Activated naive CD8-positive, alpha-beta T cell treated with anti-CD3 and anti-CD28 coated beads, Interleukin-2, amount 50 U/mL, for 24 hours (primary cell): ENCODE results near the gene CACNA1I.
A peak's percentile ranks its signal among the peaks of the same experiment; 100 is the strongest.
"Not testable (repeated sequence)": the region's sequence is repeated elsewhere in the genome, so short reads cannot be mapped to it uniquely, and the experiment has no call there.

Experiments used
- ATAC-seq: fragments of 150-1000 bp; cut with Tn5 transposase; one replicate; pipeline ENCODE4 v1.10.0; 2021
- DNase-seq: peaks from one replicate; pipeline ENCODE4 v3.0.0; 2021
- H3K27ac Mint-ChIP-seq: one replicate; pipeline ENCODE4 v1.8.0; 2021; ENCODE audit warnings: mild to moderate bottlenecking, mixed read lengths
- H3K27me3 Mint-ChIP-seq: one replicate; pipeline ENCODE4 v1.8.0; 2021; ENCODE audit warnings: mixed read lengths
- H3K36me3 Mint-ChIP-seq: one replicate; pipeline ENCODE4 v1.8.0; 2021; ENCODE audit warnings: low read depth, mixed read lengths
- H3K4me1 Mint-ChIP-seq: one replicate; pipeline ENCODE4 v1.8.0; 2021; ENCODE audit warnings: mixed read lengths
- H3K4me3 Mint-ChIP-seq: one replicate; pipeline ENCODE4 v1.8.0; 2021; ENCODE audit warnings: mild to moderate bottlenecking, moderate library complexity, mixed read lengths
- H3K9me3 Mint-ChIP-seq: one replicate; pipeline ENCODE4 v1.8.0; 2021; ENCODE audit warnings: mixed read lengths

The CACNA1I gene

DNA sequence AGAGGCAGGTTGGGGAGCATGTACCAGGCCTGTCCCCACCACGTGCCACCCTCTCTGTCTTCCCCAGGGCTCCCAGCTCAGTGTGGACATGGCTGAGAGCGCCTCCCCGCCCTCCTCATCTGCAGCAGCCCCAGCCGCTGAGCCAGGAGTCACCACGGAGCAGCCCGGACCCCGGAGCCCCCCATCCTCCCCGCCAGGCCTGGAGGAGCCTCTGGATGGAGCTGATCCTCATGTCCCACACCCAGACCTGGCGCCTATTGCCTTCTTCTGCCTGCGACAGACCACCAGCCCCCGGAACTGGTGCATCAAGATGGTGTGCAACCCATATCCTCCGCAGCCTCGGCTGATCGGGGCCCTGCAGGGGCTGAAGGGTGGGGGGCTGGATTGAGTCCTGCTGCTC, at the start of gene CACNA1I:
Gene CACNA1I (plus strand): TSS at position 89 of the 400 bp plus-strand sequence. CDS start 0 bp downstream, at position 89.
- Mint-ChIP-seq H3K27ac (no peak within 1 kb of the TSS), H3K36me3 (no peaks in the 10 kb centered on the region), H3K27me3 (no peaks in the 10 kb centered on the region), H3K4me3 (no peak within 1 kb of the TSS), H3K4me1 (peaks cover 14% of the 10 kb centered on the region), H3K9me3 (peaks cover 3% of the 10 kb centered on the region)
- ATAC-seq (no peak), DNase-seq (no peak)

- not testable (repeated sequence) for DNase-seq, H3K27me3 Mint-ChIP-seq, ATAC-seq, H3K9me3 Mint-ChIP-seq
- H3K27ac Mint-ChIP-seq: peak overlapping the region; percentile 100
- H3K36me3 Mint-ChIP-seq: peaks cover 61% of the 10 kb centered on the region
- H3K4me1 Mint-ChIP-seq: peaks cover 71% of the 10 kb centered on the region
- peak overlapping the region; percentile 95 for H3K4me3 Mint-ChIP-seq
Measured at GRCh38 chr22:39521106-39521885, 49.3 kb upstream of the CACNA1I start.

DNA sequence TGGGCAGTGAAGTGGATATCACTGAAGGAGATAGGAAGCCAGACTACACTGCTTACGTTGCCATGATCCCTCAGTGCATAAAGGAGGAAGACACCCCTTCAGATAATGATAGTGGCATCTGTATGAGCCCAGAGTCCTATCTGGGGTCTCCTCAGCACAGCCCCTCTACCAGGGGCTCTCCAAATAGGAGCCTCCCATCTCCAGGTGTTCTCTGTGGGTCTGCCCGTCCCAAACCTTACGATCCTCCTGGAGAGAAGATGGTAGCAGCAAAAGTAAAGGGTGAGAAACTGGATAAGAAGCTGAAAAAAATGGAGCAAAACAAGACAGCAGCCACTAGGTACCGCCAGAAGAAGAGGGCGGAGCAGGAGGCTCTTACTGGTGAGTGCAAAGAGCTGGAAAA, 48.5 kb upstream of the CACNA1I start:
- not testable (repeated sequence) for H3K27me3 Mint-ChIP-seq, H3K9me3 Mint-ChIP-seq, DNase-seq, ATAC-seq
- H3K4me3 Mint-ChIP-seq: peak overlapping the region; percentile 95
- H3K4me1 Mint-ChIP-seq: peaks cover 68% of the 10 kb centered on the region
- peaks cover 60% of the 10 kb centered on the region for H3K36me3 Mint-ChIP-seq
- H3K27ac Mint-ChIP-seq: peak overlapping the region; percentile 100

GRCh38 chr22:39522567-39523300, 47.8 kb upstream of the CACNA1I start:
- ATAC-seq (no peak), DNase-seq (no peak)
- peaks cover 73% of the 10 kb centered on the region for H3K4me1 Mint-ChIP-seq

GRCh38 chr22:39524089-39524752, 46.3 kb upstream of the CACNA1I start:
- Mint-ChIP-seq H3K27ac (peak overlapping the region; percentile 84), H3K4me1 (peaks cover 73% of the 10 kb centered on the region), H3K9me3 (no peaks in the 10 kb centered on the region), H3K27me3 (peaks cover 3% of the 10 kb centered on the region), H3K4me3 (peak overlapping the region; percentile 46), H3K36me3 (peaks cover 61% of the 10 kb centered on the region)
- DNase-seq (no peak), ATAC-seq (no peak)

More at GRCh38 chr22:39522567-39523300, 47.8 kb upstream of the CACNA1I start:
- H3K27ac Mint-ChIP-seq: peak overlapping the region; percentile 100
- peaks cover 3% of the 10 kb centered on the region for H3K27me3 Mint-ChIP-seq
- peak overlapping the region; percentile 95 for H3K4me3 Mint-ChIP-seq
- no peaks in the 10 kb centered on the region for H3K9me3 Mint-ChIP-seq
- H3K36me3 Mint-ChIP-seq: peaks cover 56% of the 10 kb centered on the region

DNA sequence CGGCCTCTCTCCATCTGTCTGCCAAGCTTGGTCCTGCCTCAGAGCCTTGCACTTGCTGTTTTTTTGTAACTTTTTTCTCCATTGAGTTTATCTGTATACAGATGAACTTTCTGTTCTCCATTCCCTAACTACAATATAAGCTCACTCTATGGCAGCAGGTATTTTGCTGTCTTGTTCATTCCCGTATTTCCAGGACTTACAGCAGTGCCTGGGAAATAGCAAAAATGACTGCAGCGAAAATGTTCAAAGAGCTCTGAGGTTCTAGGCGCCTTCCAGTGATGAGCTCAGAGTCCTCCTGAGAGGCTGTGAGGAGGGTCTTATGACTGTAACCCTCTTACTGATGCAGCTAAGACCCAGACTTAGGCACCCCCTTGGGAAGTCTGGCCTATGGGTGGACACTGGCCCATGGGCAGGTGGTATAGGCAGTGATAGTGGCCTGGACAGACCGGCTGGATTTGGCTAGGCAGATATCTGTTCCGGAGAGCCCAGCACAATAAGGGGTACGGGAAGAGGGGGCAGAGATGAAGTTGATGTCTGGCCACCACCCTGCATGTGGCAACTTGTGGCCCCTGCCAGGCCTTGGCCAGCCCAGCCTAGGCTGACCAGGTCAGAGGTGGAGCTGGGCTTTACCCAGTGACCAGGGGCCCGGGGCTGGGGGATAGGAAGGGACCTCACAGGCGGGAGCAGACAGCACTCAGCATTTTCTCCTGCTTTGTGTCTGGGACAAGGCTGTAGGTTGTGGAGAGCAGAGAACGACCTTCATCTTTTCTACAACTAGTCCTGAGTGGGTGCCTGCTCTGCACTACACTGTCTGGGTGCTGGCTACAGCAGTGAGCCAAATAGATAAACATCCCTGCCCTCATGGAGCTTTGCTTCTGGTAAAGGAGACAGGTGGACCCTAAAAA, 45.5 kb upstream of the CACNA1I start:
- Mint-ChIP-seq H3K9me3 (no peaks in the 10 kb centered on the region), H3K27me3 (peaks cover 2% of the 10 kb centered on the region), H3K4me1 (peaks cover 78% of the 10 kb centered on the region), H3K27ac (peak overlapping the region; percentile 84), H3K36me3 (peaks cover 68% of the 10 kb centered on the region), H3K4me3 (peak overlapping the region; percentile 46)
- ATAC-seq: no peak
- no peak for DNase-seq

- Mint-ChIP-seq H3K27me3 (no peaks in the 10 kb centered on the region), H3K4me3 (peak overlapping the region; percentile 36), H3K27ac (peak overlapping the region; percentile 84), H3K4me1 (peaks cover 79% of the 10 kb centered on the region), H3K9me3 (no peaks in the 10 kb centered on the region), H3K36me3 (peaks cover 66% of the 10 kb centered on the region)
- DNase-seq: no peak
- ATAC-seq: no peak
Measured at GRCh38 chr22:39525658-39525975, 44.9 kb upstream of the CACNA1I start.

DNA sequence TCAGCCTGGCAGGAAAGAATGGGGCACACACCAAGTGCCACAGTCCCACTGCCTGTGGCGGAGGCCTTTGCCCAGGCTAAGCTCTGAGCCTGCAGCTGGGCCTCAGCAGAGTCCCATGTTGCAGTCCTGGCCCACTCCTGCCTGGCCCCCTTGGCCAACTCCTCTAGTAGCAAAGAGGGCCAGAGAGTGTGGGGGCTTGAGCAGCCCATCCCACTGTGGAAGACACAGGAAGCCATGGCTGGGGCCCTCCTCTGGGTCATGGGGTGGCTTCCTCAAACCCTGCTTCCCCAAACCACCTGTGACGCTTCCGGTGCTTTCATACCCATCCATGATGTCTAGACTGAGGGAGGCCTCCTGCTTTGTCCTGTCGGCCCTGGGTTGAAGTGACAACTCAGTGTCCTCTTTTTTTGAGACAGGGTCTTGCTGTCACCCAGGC, 43.8 kb upstream of the CACNA1I start:
- Mint-ChIP-seq H3K27ac (peak overlapping the region; percentile 74), H3K36me3 (peaks cover 64% of the 10 kb centered on the region), H3K4me3 (no peak overlapping the region), H3K4me1 (peaks cover 88% of the 10 kb centered on the region), H3K9me3 (no peaks in the 10 kb centered on the region), H3K27me3 (no peaks in the 10 kb centered on the region)
- peak; percentile 16 for ATAC-seq
- peak; percentile 39 for DNase-seq

DNA sequence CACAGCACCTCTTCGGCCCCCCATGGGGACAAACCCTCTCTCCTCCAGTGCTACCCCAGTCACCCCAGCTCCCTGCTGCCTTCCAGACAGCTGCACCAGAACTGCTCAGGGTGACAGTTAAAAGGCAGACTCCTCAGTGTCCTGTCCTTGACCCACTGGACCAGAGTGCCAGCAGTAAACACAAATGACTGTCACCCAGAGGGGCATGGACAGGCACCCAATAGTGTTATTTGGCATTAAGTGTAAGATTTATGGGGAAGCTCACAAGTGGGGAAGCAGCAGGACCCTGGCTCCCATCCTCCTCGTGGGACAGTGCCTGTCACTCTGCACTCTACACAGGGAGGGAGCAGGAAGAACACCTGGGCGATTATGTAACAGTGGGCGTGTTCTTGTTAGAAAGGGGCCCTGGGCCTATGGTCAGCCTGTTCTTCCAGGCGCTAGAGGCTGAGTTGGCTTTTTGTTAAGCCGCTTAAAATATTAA, 43.0 kb upstream of the CACNA1I start:
- Mint-ChIP-seq H3K27me3 (no peaks in the 10 kb centered on the region), H3K4me1 (peaks cover 85% of the 10 kb centered on the region), H3K36me3 (peaks cover 61% of the 10 kb centered on the region), H3K27ac (peak overlapping the region; percentile 74), H3K4me3 (no peak overlapping the region), H3K9me3 (no peaks in the 10 kb centered on the region)
- ATAC-seq: no peak
- DNase-seq: no peak

DNA sequence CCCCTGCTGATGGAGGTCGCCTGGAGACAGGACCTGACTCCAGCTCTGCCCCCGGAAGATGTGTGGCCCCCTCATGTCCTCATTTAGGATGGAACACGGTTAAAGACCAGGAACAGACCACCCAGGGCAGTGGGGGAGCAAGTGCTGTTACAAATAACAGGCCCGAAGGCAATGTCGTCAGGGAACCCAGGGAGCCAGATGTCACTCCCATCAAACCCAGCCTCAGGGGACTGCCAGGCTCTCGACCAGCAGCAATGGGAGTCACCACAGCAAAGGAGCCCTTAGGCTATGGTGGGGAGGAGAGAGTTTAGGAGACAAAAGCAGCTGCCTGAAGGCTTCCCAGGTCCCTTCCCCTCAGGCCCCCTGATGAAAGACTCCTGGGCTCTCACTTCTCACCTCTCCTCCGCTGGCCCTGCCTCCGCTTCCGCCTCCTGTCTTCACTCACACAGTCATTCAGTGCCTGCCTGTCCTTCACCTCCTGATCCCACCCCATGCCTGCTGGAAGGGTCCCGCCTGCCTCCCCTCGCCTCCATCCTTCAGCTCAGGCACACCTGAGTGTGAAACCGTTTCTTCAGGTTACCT, 42.4 kb upstream of the CACNA1I start:
- Mint-ChIP-seq H3K9me3 (no peaks in the 10 kb centered on the region), H3K4me3 (peak overlapping the region; percentile 97), H3K4me1 (peaks cover 83% of the 10 kb centered on the region), H3K36me3 (peaks cover 56% of the 10 kb centered on the region), H3K27me3 (no peaks in the 10 kb centered on the region), H3K27ac (peak overlapping the region; percentile 80)
- no peak for DNase-seq
- no peak for ATAC-seq

DNA sequence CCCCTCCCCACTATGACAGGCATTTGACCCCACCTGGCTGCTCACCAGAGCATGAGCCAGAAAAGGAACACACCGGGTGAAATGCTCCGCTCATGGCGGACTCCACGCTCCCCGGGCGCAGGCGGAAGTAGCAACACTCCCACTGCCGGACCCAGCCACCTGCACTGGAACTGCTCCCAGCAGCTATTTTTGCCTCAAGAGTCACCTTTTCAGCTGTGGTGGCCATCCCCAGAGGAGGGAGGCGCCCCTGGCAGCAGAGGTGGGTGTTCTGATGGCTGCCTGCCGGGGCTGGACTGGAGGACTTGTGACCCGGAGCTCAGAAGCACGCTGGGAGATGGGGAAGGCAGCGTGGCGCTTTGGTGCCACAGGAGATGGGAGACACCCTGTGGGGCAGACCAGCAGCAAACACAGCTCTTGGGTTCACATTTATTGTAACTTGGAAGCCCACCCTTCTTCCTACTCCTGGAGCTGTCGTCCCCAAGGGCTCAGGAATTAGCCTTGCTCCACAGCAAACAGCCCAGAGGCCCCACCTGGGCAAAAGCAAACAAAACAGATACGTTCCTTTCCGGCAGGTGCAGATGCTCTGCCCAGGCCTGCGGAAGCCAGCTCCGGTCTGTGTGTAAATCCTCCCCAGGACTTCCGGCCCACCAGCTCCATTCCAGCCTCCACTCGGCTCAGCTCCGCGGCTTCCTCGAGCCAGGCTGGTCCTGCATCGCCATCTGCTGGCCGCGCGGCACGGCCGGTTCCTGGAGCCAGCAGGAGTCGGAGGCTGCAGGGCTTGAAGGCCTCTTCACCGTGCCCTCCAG, 41.7 kb upstream of the CACNA1I start:
- peak; percentile 25 for ATAC-seq
- H3K4me1 Mint-ChIP-seq: peaks cover 82% of the 10 kb centered on the region
- H3K27me3 Mint-ChIP-seq: no peaks in the 10 kb centered on the region
- H3K36me3 Mint-ChIP-seq: peaks cover 52% of the 10 kb centered on the region
- DNase-seq: peak; percentile 92
- peak overlapping the region; percentile 80 for H3K27ac Mint-ChIP-seq
- peak overlapping the region; percentile 97 for H3K4me3 Mint-ChIP-seq
- no peaks in the 10 kb centered on the region for H3K9me3 Mint-ChIP-seq

- no peak for ATAC-seq
- H3K4me1 Mint-ChIP-seq: peaks cover 83% of the 10 kb centered on the region
- no peaks in the 10 kb centered on the region for H3K27me3 Mint-ChIP-seq
- H3K4me3 Mint-ChIP-seq: peak overlapping the region; percentile 97
- no peaks in the 10 kb centered on the region for H3K9me3 Mint-ChIP-seq
- no peak for DNase-seq
- peaks cover 47% of the 10 kb centered on the region for H3K36me3 Mint-ChIP-seq
- peak overlapping the region; percentile 27 for H3K27ac Mint-ChIP-seq
Measured at GRCh38 chr22:39529487-39529851, 41.1 kb upstream of the CACNA1I start.

- Mint-ChIP-seq H3K4me3 (peak overlapping the region; percentile 97), H3K27ac (peak overlapping the region; percentile 74), H3K27me3 (no peaks in the 10 kb centered on the region), H3K9me3 (no peaks in the 10 kb centered on the region), H3K4me1 (peaks cover 78% of the 10 kb centered on the region), H3K36me3 (peaks cover 41% of the 10 kb centered on the region)
- no peak for DNase-seq
- ATAC-seq: no peak
Measured at GRCh38 chr22:39530116-39530515, 40.4 kb upstream of the CACNA1I start.
